ENCODE data around the gene KIF16B. TPM values are rescaled to one million over a fixed set of nuclear protein-coding genes. Genes with fewer than 3 reads are reported as not detected.

KIF16B gene
- total and polyA plus RNA-seq, 2 of the 13 experiments (the other 11 are each of a cell fraction or from before 2014, with no cell fraction given), result 6.9 to 18.0 TPM

- no peak for TF ChIP-seq TFDP1 (CRISPR knock-in tag; IDR thresholded peaks at IDR 0.05; ENCODE audit: borderline replicate concordance)
Observed at GRCh38 chr20:16619953-16620352, 46.7 kb upstream of the KIF16B start (continued).

- POLR2A ChIA-PET, result no interaction called here
- BruUV-seq (replicated peaks), result no TSS peak
- 63% methylated on average over 2 of the region's 2 CpGs for WGBS (ENCODE audit: low lambda C conversion rate)
- TF ChIP-seq ZNF749 (CRISPR knock-in tag; IDR thresholded peaks at IDR 0.05; ENCODE audit: borderline replicate concordance) (no peak), NCOA2 (CRISPR knock-in tag; IDR thresholded peaks at IDR 0.05) (no peak), GTF3A (CRISPR knock-in tag; conservative IDR thresholded peaks at IDR 0.05) (no peak), EHMT2 (IDR thresholded peaks at IDR 0.05; ENCODE audit: borderline replicate concordance, low read depth, low read length) (no peak), BCLAF1 (IDR thresholded peaks at IDR 0.05) (no peak), ARID3A (IDR thresholded peaks at IDR 0.05; ENCODE audit: low read depth, low read length) (no peak), SKI (IDR thresholded peaks at IDR 0.05; ENCODE audit: partially characterized antibody) (no peak), KLF9 (CRISPR knock-in tag; IDR thresholded peaks at IDR 0.05; ENCODE audit: low read depth) (no peak), HNF4G (IDR thresholded peaks at IDR 0.05; ENCODE audit: borderline replicate concordance, low read depth, low read length) (no peak), HNF4G (CRISPR knock-in tag; IDR thresholded peaks at IDR 0.05; ENCODE audit: borderline replicate concordance, low read depth) (no peak), HES4 (CRISPR knock-in tag; IDR thresholded peaks at IDR 0.05; ENCODE audit: borderline replicate concordance) (no peak), NFKB2 (CRISPR knock-in tag; IDR thresholded peaks at IDR 0.05; ENCODE audit: borderline replicate concordance) (no peak), POGZ (CRISPR knock-in tag; IDR thresholded peaks at IDR 0.05) (no peak), ZNF12 (CRISPR knock-in tag; IDR thresholded peaks at IDR 0.05) (no peak), HNRNPUL1 (IDR thresholded peaks at IDR 0.05; ENCODE audit: low read depth, low read length) (no peak)
Observed at GRCh38 chr20:16617056-16617455, 43.8 kb upstream of the KIF16B start.

More at GRCh38 chr20:16617056-16617455, 43.8 kb upstream of the KIF16B start:
- CTCF ChIA-PET (ENCODE audit: low intra/inter-chr PET ratio, low total read pairs), result no interaction called here
- no peaks in the 10 kb centered on the region for H4K20me1 ChIP-seq (ENCODE audit: insufficient read depth, low read length)
- H3K9ac ChIP-seq (ENCODE audit: insufficient read depth, low read depth, low read length), result no peak overlapping the region
- no peaks in the 10 kb centered on the region for H3K9me3 ChIP-seq (ENCODE audit: low read length)
- H2AFZ ChIP-seq (ENCODE audit: low read length), result no peak overlapping the region
- ATAC-seq (no peak), FAIRE-seq (no peak), DNase-seq (ENCODE audit: low spot score) (no peak)
- H3K27ac ChIP-seq (ENCODE audit: extremely low read length, insufficient read depth, low read length), result no peak overlapping the region
- no peak overlapping the region for H3K4me3 ChIP-seq (replicated peaks in 1 of 3; ENCODE audit: insufficient read depth in 1 of 3, low read depth in 2 of 3, low read length in 3 of 3)
- H3K27me3 ChIP-seq (ENCODE audit: control insufficient read depth in 1 of 2, insufficient read depth in 2 of 2, low read length in 2 of 2), result peaks cover 3 to 8% of the 10 kb centered on the region in 2 experiments; a peak in 3 of 5 replicates
- in situ Hi-C loops (cut with HindIII; ENCODE audit: extremely low pct_ligation_motif_present, low pct_unique_long_range_greater_than_20kb) (no loop called here), intact Hi-C loops (cut with micrococcal nuclease; ENCODE audit: unreplicated experiment) (no loop called here)
- no peaks in the 10 kb centered on the region for H3K4me1 ChIP-seq (ENCODE audit: insufficient read depth, low read length)
- H3K4me2 ChIP-seq (ENCODE audit: low read depth, low read length), result no peak overlapping the region
- H3K79me2 ChIP-seq (ENCODE audit: insufficient read depth, low read length), result no peaks in the 10 kb centered on the region
- H3K36me3 ChIP-seq (replicated peaks in 1 of 2; ENCODE audit: control insufficient read depth in 1 of 2, insufficient read depth in 2 of 2, low read length in 2 of 2), result no peaks in the 10 kb centered on the region
